Heart right ventricle (tissue), 16 donors: ENCODE measurements around the gene FBP2. TPM values are rescaled to one million over a fixed set of nuclear protein-coding genes. Genes with fewer than 3 reads are reported as not detected.
A peak's percentile ranks its signal among the peaks of the same experiment; 100 is the strongest.

Experiments used
- ATAC-seq, 8 donors: fragments of 200-7000 bp; cut with Tn5 transposase; one replicate each; pipeline ENCODE4 v1.9.1; 2020; ENCODE audit warnings: mild to moderate bottlenecking in 8 of 8, moderate library complexity in 8 of 8, moderate number of reproducible peaks in 1 of 8
- DNase-seq, 2 donors: peaks; one replicate each; pipeline ENCODE4 v3.0.0-alpha.2; 2020
- H3K27ac ChIP-seq, 10 donors: fragments of 200-600 bp; sonication (generic) in 2 of 10; one replicate each; pipeline versions ENCODE4 v1.5.0 to v1.8.0; 2020 to 2022; ENCODE audit warnings: mild to moderate bottlenecking in 3 of 10
- H3K27me3 ChIP-seq, 7 donors: fragments of 200-600 bp; one replicate each; pipeline ENCODE4 v1.8.0; 2021 to 2022; ENCODE audit warnings: mild to moderate bottlenecking in 2 of 7
- H3K36me3 ChIP-seq, 9 donors: fragments of 200-600 bp; sonication (generic) in 1 of 9; one replicate each; pipeline versions ENCODE4 v1.5.0 to v1.8.0; 2020 to 2022; ENCODE audit warnings: mild to moderate bottlenecking in 2 of 9
- H3K4me1 ChIP-seq, 9 donors: fragments of 200-600 bp; sonication (generic) in 1 of 9; one replicate each; pipeline versions ENCODE4 v1.5.0 to v1.8.0; 2020 to 2022; ENCODE audit warnings: mild to moderate bottlenecking in 4 of 9
- H3K4me3 ChIP-seq, 10 donors: fragments of 200-600 bp; sonication (generic) in 2 of 10; one replicate each; pipeline versions ENCODE4 v1.5.0 to v1.8.0; 2020 to 2022; ENCODE audit warnings: mild to moderate bottlenecking in 7 of 10, moderate library complexity in 2 of 10
- H3K9me3 ChIP-seq, 11 donors: fragments of 200-600 bp in 10 of 11; sonication (generic) in 2 of 11; one replicate each; pipeline versions ENCODE4 v1.5.0 to v1.8.0; 2013 to 2022; ENCODE audit warnings: mild to moderate bottlenecking in 2 of 11, control low read depth in 1 of 11, moderate library complexity in 1 of 11
- WGBS, 2 donors: extraction: QIAGEN DNeasy Blood & Tissue Kit; methylation state at CpG; one replicate each; pipeline ENCODE4 v1.1.7; 2013; ENCODE audit warnings: inconsistent platforms in 1 of 2; 5-methylcytosine and 5-hydroxymethylcytosine counted together
- intact Hi-C, 10 donors: fragments of 100-400 bp; cut with DNase I; formaldehyde crosslinking; loops; one replicate each; pipeline versions ENCODE4 v1.11.1 to v1.14.2; 2022
- polyA plus RNA-seq, 2 donors: library from polyadenylated mRNA; stranded (reverse); fragments of 200-250 nt; gene quantifications; one replicate each; pipeline ENCODE4 v1.2.3, GENCODE V29; 2013
- total RNA-seq, 10 donors: library from RNA; stranded (reverse); fragmentation: NEBNext Ultra II Directional in 3 of 10; extraction: Animal tissue kit (Norgen Biotek cat#: 25700) in 3 of 10; gene quantifications; one replicate each; pipeline versions ENCODE4 v1.2.1 to v1.2.4, GENCODE V29; 2021 to 2023
- TF ChIP-seq, protein P1 (sequence below), 9 donors: fragments of 200-600 bp; sonication (generic) in 2 of 9; IDR thresholded peaks; one replicate each; pipeline versions ENCODE4 v1.5.0 to v1.8.0; 2021 to 2022; ENCODE audit warnings: antibody characterized with exemption in 9 of 9, mild to moderate bottlenecking in 5 of 9, moderate library complexity in 1 of 9
- donor health status: Arrhythmogenic right ventricular cardiomyopathy.
- donor health status: ischemic (EF 13 %, LVEDD 7.1; RV severe dilation, severe dysfunction).
- donor health status: healthy with polysubstance abuse.
- donor health status: DM: no; HTN: yes; CAD: no.
- donor health status: DM: no; HTN: no; CAD: no.
- donor health status: ischemic (EF 25% LVEDD 6.9; RV normal size, moderate dysfunction).
- donor health status: ischemic (EF 25% LVEDD 5.7; RV mildly dilated, moderate dysfunction).
- donor health status: healthy.
- donor health status: DM: yes; HTN: yes; CAD: no.
- donor health status: Ischemic cardiomyopathy.
- donor health status: ischemic (EF 35%, LVEDD 5.7; RV mildly dilated, moderate dysfunction).
- donor health status: nonischemic (EF 11% LVEDD 7.7; RV severe dilation, severe dysfunction).
- donor health status: DM: yes; HTN: yes; CAD: no.
- donor health status: PGD.
- donor health status: ischemic (EF 29% LVEDD 5.4; RV normal size, mild dysfunction).
- donor health status: nonischemic (EF 23%, LVEDD 6.1; RV moderate dilation, normal function).

Gene FBP2
- total and polyA plus RNA-seq, 12 donors, result 0.04 to 0.51 TPM; not detected in 10

DNA sequence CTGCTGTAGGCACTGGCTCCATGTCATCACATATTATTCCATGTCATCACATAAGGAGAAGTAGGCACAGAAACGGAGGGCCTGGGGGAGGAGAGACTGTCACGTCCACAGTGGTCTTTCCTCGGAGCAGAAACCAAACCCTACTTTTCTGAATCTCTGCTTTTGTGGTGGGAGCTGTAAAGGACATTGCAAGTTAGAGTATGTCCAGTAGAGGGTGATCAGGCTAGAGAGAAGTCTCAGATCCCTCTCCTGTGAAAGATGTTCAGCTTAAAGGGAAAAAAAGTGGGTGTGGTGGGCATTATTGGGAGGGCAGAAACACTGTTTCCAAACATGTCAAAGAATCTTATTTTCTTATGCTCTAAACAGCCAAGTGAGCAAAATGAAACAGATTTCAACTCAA is 19.4 kb upstream of the FBP2 start:
- ATAC-seq (no peak), DNase-seq (no peak)
- H3K36me3 ChIP-seq, result no peaks in the 10 kb centered on the region
- H3K4me1 ChIP-seq, result no peaks in the 10 kb centered on the region
- 78% methylated on average over 3 of the region's 3 CpGs for WGBS, 2 donors
- TF ChIP-seq, protein P1, sequence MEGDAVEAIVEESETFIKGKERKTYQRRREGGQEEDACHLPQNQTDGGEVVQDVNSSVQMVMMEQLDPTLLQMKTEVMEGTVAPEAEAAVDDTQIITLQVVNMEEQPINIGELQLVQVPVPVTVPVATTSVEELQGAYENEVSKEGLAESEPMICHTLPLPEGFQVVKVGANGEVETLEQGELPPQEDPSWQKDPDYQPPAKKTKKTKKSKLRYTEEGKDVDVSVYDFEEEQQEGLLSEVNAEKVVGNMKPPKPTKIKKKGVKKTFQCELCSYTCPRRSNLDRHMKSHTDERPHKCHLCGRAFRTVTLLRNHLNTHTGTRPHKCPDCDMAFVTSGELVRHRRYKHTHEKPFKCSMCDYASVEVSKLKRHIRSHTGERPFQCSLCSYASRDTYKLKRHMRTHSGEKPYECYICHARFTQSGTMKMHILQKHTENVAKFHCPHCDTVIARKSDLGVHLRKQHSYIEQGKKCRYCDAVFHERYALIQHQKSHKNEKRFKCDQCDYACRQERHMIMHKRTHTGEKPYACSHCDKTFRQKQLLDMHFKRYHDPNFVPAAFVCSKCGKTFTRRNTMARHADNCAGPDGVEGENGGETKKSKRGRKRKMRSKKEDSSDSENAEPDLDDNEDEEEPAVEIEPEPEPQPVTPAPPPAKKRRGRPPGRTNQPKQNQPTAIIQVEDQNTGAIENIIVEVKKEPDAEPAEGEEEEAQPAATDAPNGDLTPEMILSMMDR (IDR thresholded peaks at IDR 0.05), result no peak
- H3K4me3 ChIP-seq, result no peak overlapping the region
- no peaks in the 10 kb centered on the region for H3K9me3 ChIP-seq
- intact Hi-C loops, result no loop called here
- no peak overlapping the region for H3K27ac ChIP-seq
- H3K27me3 ChIP-seq, result peaks cover 0 to 14% (median 7%) of the 10 kb centered on the region in 7 donors

DNA sequence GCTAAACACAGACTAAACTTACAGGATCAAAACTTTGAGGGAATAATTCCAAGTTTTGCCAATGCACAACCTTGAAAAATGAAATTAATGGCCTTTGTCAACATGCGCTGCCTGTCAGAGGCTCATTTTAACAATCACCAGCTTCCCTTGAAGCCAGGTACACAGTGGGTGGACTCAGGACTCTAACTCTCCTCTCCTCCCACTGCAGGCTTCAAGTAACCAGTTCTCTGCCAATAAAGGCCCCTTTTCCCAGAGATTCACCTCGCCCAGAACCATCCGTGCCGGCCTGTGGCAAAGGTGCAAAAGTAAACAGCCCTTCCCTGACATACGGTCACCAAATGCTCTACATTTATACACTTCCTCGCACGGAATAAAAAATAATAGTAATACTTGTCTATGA is 18.4 kb upstream of the FBP2 start:
- Histone ChIP-seq H3K4me3 (no peak overlapping the region), H3K27ac (no peak overlapping the region), H3K36me3 (no peaks in the 10 kb centered on the region), H3K27me3 (peaks cover 0 to 18% (median 7%) of the 10 kb centered on the region in 7 donors), H3K4me1 (no peaks in the 10 kb centered on the region), H3K9me3 (no peaks in the 10 kb centered on the region)
- 87 to 89% methylated on average over 7 of the region's 7 CpGs for WGBS, 2 donors
- ATAC-seq, result no peak
- TF ChIP-seq, protein P1 (IDR thresholded peaks at IDR 0.05), result no peak
- no peak for DNase-seq
- intact Hi-C loops, result no loop called here

DNA sequence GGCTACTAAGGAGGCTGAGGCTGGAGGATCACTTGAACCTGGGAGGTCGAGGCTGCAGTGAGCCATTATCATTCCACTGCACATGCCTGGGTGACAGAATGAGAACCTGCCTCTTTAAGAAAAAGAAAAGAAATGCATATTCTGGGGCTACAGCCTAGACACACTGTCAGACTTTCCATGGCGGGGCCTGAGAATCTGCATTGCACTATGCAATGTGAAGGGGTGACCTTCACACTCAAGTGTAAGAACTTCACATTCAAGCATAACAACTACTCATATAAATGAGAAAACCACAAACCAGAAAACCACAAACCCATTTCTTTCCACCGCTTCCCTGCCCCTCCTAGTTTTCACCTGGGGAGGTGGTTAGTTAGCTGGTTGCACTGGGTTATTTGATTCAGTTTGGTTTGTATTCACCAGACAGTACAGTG is 18.0 kb upstream of the FBP2 start:
- Histone ChIP-seq H3K36me3 (no peaks in the 10 kb centered on the region), H3K4me1 (no peaks in the 10 kb centered on the region), H3K4me3 (no peak overlapping the region), H3K9me3 (no peaks in the 10 kb centered on the region), H3K27ac (no peak overlapping the region), H3K27me3 (peaks cover 0 to 18% (median 7%) of the 10 kb centered on the region in 7 donors)
- DNase-seq, result no peak
- ATAC-seq, result no peak
- TF ChIP-seq, protein P1 (IDR thresholded peaks at IDR 0.05), result no peak
- WGBS, 2 donors, result 88 to 91% methylated on average over 3 of the region's 3 CpGs
- intact Hi-C loops, result no loop called here

DNA sequence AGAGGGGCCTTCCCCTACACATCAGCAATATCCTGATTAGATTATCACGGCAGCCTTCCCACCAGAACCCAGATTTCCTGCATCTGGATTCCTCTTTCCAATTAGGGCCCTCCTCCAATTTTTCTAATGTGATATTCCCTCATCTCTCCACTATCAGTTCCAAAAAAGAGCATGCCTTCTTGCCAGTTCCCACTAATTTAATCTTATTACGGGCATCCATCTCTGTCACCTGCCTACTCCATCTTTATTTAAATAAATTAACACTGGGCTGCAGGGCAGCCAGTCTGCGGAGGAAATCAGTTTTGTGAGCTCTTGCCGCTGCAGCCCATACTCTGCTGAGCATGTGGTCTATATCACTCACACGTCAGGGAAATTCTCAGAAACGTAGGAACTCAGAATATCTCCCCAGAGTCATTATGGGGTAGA is 16.6 kb upstream of the FBP2 start:
- no peak overlapping the region for H3K27ac ChIP-seq
- ATAC-seq (peak in 2 of 8 donors; percentile 24 to 29), DNase-seq (no peak)
- 33 to 39% methylated on average over 6 of the region's 6 CpGs for WGBS, 2 donors
- no peaks in the 10 kb centered on the region for H3K4me1 ChIP-seq
- no peaks in the 10 kb centered on the region for H3K9me3 ChIP-seq
- no peak overlapping the region for H3K4me3 ChIP-seq
- no peaks in the 10 kb centered on the region for H3K36me3 ChIP-seq
- TF ChIP-seq, protein P1 (IDR thresholded peaks at IDR 0.05), result no peak
- intact Hi-C loops, result no loop called here
- H3K27me3 ChIP-seq, result peaks cover 0 to 26% (median 7%) of the 10 kb centered on the region in 7 donors
